H1 (cell line): ENCODE measurements around the gene LAPTM4A.

Experiments used
- ATF3 ChIP-seq: IDR thresholded peaks from 2 replicates; pipeline ENCODE4 v1.6.1; 2011; ENCODE audit warnings: low read depth, mild to moderate bottlenecking, low read length; ENCODE audit not compliant: insufficient read depth
- BCL11A ChIP-seq, 2 experiments: IDR thresholded peaks; one replicate each; pipeline ENCODE4 v1.6.1; 2011; ENCODE audit warnings: low read depth in 2 of 2, low read length in 2 of 2, mild to moderate bottlenecking in 2 of 2
- CEBPB ChIP-seq: IDR thresholded peaks from 2 replicates; pipeline ENCODE4 v1.6.1; 2012; ENCODE audit warnings: low read depth, low read length
- CTCF ChIP-seq, 3 experiments: IDR thresholded peaks; 1 replicate in 2 of 3; 2 replicates in 1 of 3; pipeline versions ENCODE4 v1.5.1 to v1.6.1; 2011; ENCODE audit warnings: low read length in 3 of 3, mild to moderate bottlenecking in 3 of 3, inconsistent platforms in 2 of 3, low read depth in 1 of 3, moderate library complexity in 1 of 3; ENCODE audit not compliant: insufficient read depth in 1 of 3; ENCODE audit errors: control extremely low read depth in 1 of 3
- E2F6 ChIP-seq: IDR thresholded peaks from 2 replicates; pipeline ENCODE4 v1.6.1; 2012; ENCODE audit warnings: inconsistent platforms
- EZH2 ChIP-seq: fragments of 200-600 bp; sonication (generic); IDR thresholded peaks from 2 replicates; pipeline ENCODE4 v1.7.1; 2012; ENCODE audit warnings: low read depth, mild to moderate bottlenecking, moderate library complexity, low read length, inconsistent platforms; ENCODE audit not compliant: severe bottlenecking
- KDM1A ChIP-seq: fragments of 200-600, 300-600 bp; sonication (generic); IDR thresholded peaks from 2 replicates; pipeline ENCODE4 v1.7.1; 2016; ENCODE audit warnings: mild to moderate bottlenecking, low read length, borderline replicate concordance
- MAFK ChIP-seq: IDR thresholded peaks from 2 replicates; pipeline ENCODE4 v1.6.1; 2012; ENCODE audit warnings: low read depth, mild to moderate bottlenecking, improper control_type of control experiment, low read length
- POLR2A ChIP-seq, 2 experiments: IDR thresholded peaks; 1 replicate in 1 of 2; 2 replicates in 1 of 2; pipeline ENCODE4 v1.6.1; 2011; ENCODE audit warnings: low read depth in 2 of 2, low read length in 2 of 2, mild to moderate bottlenecking in 2 of 2; ENCODE audit errors: control extremely low read depth in 1 of 2
- POLR2AphosphoS5 ChIP-seq: IDR thresholded peaks from 2 replicates; pipeline ENCODE4 v1.6.1; 2011; ENCODE audit warnings: low read depth, low read length
- RAD21 ChIP-seq, 2 experiments: IDR thresholded peaks in 1 of 2; conservative IDR thresholded peaks in 1 of 2; 2 replicates each; pipeline ENCODE4 v1.6.1; 2011; ENCODE audit warnings: low read depth in 2 of 2, low read length in 2 of 2, improper control_type of control experiment in 1 of 2, inconsistent platforms in 1 of 2, mild to moderate bottlenecking in 1 of 2, moderate library complexity in 1 of 2
- SIRT6 ChIP-seq: IDR thresholded peaks from one replicate; pipeline ENCODE4 v1.7.1; 2012; ENCODE audit warnings: low read length, inconsistent platforms
- TAF1 ChIP-seq: IDR thresholded peaks from 2 replicates; pipeline ENCODE4 v1.6.1; 2011; ENCODE audit warnings: mild to moderate bottlenecking, low read depth, low read length
- TCF12 ChIP-seq: IDR thresholded peaks from 2 replicates; pipeline ENCODE4 v1.6.1; 2011; ENCODE audit warnings: low read depth, mild to moderate bottlenecking, low read length

DNA sequence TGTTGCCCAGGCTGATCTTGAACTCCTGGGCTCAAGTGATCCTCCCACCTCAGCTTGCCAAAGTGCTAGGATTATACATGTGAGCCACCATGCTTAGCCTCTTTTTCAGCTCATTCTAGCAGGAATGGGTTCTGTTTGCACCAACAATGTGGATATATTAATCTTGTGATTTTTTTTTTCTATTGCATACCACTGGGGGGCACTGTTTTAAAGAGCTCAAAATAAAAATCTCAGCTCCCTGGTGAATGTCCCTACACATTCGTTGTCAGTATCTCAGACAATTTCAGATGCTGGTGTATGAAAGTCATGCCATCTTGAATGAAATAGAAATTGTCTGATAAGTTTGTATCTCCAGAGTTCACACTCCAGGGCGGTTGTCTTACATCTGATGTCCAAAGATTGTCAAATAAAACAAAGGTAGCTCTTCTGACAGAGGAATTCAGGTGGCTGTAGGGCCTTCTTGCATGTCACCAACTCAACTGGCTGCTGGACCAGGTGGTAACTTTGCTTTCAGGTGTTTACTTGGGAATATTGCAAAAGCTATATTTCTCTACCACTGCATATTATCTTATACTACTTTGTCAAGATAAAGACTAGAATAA, 35.8 kb downstream of the LAPTM4A start:
- TF ChIP-seq CTCF (IDR thresholded peaks at IDR 0.05; ENCODE audit: control extremely low read depth in 1 of 3, insufficient read depth in 1 of 3, low read depth in 1 of 3, low read length in 3 of 3) (peak in 2 of 3 experiments; percentile 39 to 44; a peak in 2 of 4 replicates), EZH2 (no peak), POLR2A (IDR thresholded peaks at IDR 0.05; ENCODE audit: control extremely low read depth in 1 of 2, low read depth in 2 of 2, low read length in 2 of 2) (no peak), CEBPB (no peak), POLR2AphosphoS5 (no peak), TCF12 (no peak), KDM1A (no peak), RAD21 (IDR thresholded peaks at IDR 0.05 in 1 of 2, conservative IDR thresholded peaks at IDR 0.05 in 1 of 2; ENCODE audit: low read depth in 2 of 2, low read length in 2 of 2) (peak; percentile 37 to 52), SIRT6 (no peak), TAF1 (no peak), ATF3 (no peak), MAFK (no peak), E2F6 (no peak), BCL11A (IDR thresholded peaks at IDR 0.05; ENCODE audit: low read depth in 2 of 2, low read length in 2 of 2) (no peak)
